WTC11 (cell line): Measurements from ENCODE around the gene CEP72. TPM values are rescaled to one million over a fixed set of nuclear protein-coding genes. Genes with fewer than 3 reads are reported as not detected.

ENCODE experiments used
- ATAC-seq: fragments of 200-7000 bp; cut with Tn5 transposase; 2 replicates; pipeline ENCODE4 v1.10.0; 2021; ENCODE audit warnings: mild to moderate bottlenecking, moderate library complexity
- CTCF ChIA-PET: fragments of 300-600 bp; sonication (Branson Sonifier 250); formaldehyde crosslinking; loops from one replicate; lab custom pipeline; 2021; ENCODE audit warnings: antibody characterized with exemption; lab: Charles Lee
- POLR2A ChIA-PET: fragments of 350-600 bp; sonication (Branson Sonifier 250); formaldehyde crosslinking; loops from one replicate; lab custom pipeline; 2021; ENCODE audit warnings: antibody characterized with exemption; lab: Charles Lee
- DNase-seq: peaks from one replicate; pipeline ENCODE4 v3.0.0; 2021; ENCODE audit warnings: low spot score
- H3K27ac Mint-ChIP-seq: 2 replicates; pipeline ENCODE4 v1.8.0; 2021; ENCODE audit warnings: mixed read lengths
- H3K27me3 Mint-ChIP-seq: 2 replicates; pipeline ENCODE4 v1.8.0; 2021; ENCODE audit warnings: low read depth, mild to moderate bottlenecking, moderate library complexity, mixed read lengths
- H3K36me3 Mint-ChIP-seq: 2 replicates; pipeline ENCODE4 v1.8.0; 2021; ENCODE audit warnings: mixed read lengths
- H3K4me1 Mint-ChIP-seq: 2 replicates; pipeline ENCODE4 v1.8.0; 2022; ENCODE audit warnings: mixed read lengths
- H3K4me3 Mint-ChIP-seq: 2 replicates; pipeline ENCODE4 v1.8.0; 2021; ENCODE audit warnings: mild to moderate bottlenecking, moderate library complexity, mixed read lengths
- H3K9me3 Mint-ChIP-seq: 2 replicates; pipeline ENCODE4 v1.8.0; 2021; ENCODE audit warnings: mixed read lengths
- AR ChIP-seq: fragments of 250-450 bp; sonication (Bioruptor Pico); IDR thresholded peaks from 2 replicates; pipeline ENCODE4 v1.9.0; 2021; ENCODE audit warnings: mild to moderate bottlenecking
- CREB1 ChIP-seq: sonication (generic); formaldehyde crosslinking; IDR thresholded peaks from 2 replicates; pipeline ENCODE4 v1.8.0; 2023; ENCODE audit warnings: mild to moderate bottlenecking, missing genetic modification reagents
- FOXJ3 ChIP-seq: sonication (generic); formaldehyde crosslinking; IDR thresholded peaks from 2 replicates; pipeline ENCODE4 v1.9.0; 2021; ENCODE audit warnings: missing genetic modification reagents, mild to moderate bottlenecking, borderline replicate concordance
- FOXK1 ChIP-seq: sonication (generic); formaldehyde crosslinking; IDR thresholded peaks from 2 replicates; pipeline ENCODE4 v1.8.0; 2022; ENCODE audit warnings: mild to moderate bottlenecking, moderate library complexity, missing genetic modification reagents
- MYBL2 ChIP-seq: sonication (generic); formaldehyde crosslinking; IDR thresholded peaks from 2 replicates; pipeline ENCODE4 v1.8.1; 2023; ENCODE audit warnings: mild to moderate bottlenecking, moderate library complexity, missing genetic modification reagents
- NR1H2 ChIP-seq: sonication (generic); formaldehyde crosslinking; IDR thresholded peaks from 2 replicates; pipeline ENCODE4 v1.9.0; 2021; ENCODE audit warnings: mild to moderate bottlenecking, moderate library complexity, missing genetic modification reagents
- SMAD3 ChIP-seq: sonication (generic); formaldehyde crosslinking; IDR thresholded peaks from 2 replicates; pipeline ENCODE4 v1.8.0; 2022; ENCODE audit warnings: missing genetic modification reagents, mild to moderate bottlenecking, borderline replicate concordance
- SP1 ChIP-seq: sonication (generic); formaldehyde crosslinking; conservative IDR thresholded peaks from 2 replicates; pipeline ENCODE4 v1.8.1; 2022; ENCODE audit warnings: missing genetic modification reagents
- TCF7 ChIP-seq: sonication (generic); formaldehyde crosslinking; IDR thresholded peaks from 2 replicates; pipeline ENCODE4 v1.8.0; 2022; ENCODE audit warnings: mild to moderate bottlenecking, low read depth, missing genetic modification reagents, moderate library complexity
- TEAD4 ChIP-seq: sonication (generic); formaldehyde crosslinking; IDR thresholded peaks from 2 replicates; pipeline ENCODE4 v1.8.0; 2022; ENCODE audit warnings: mild to moderate bottlenecking, missing genetic modification reagents
- ZNF138 ChIP-seq: sonication (generic); formaldehyde crosslinking; conservative IDR thresholded peaks from 2 replicates; pipeline ENCODE4 v1.8.1; 2022; ENCODE audit warnings: mild to moderate bottlenecking, moderate library complexity, missing genetic modification reagents
- ZNF232 ChIP-seq: sonication (generic); formaldehyde crosslinking; IDR thresholded peaks from 2 replicates; pipeline ENCODE4 v1.8.0; 2022; ENCODE audit warnings: mild to moderate bottlenecking, missing genetic modification reagents
- ZNF263 ChIP-seq: sonication (generic); formaldehyde crosslinking; IDR thresholded peaks from 2 replicates; pipeline ENCODE4 v1.8.1; 2022; ENCODE audit warnings: low read depth, mild to moderate bottlenecking, moderate library complexity, missing genetic modification reagents
- ZSCAN18 ChIP-seq: fragments of 250-450 bp; sonication (Bioruptor Pico); IDR thresholded peaks from 2 replicates; pipeline ENCODE4 v2.1.2; 2022; ENCODE audit warnings: mild to moderate bottlenecking, moderate library complexity
- total RNA-seq: library from RNA; stranded (reverse); gene quantifications from 3 replicates; pipeline ENCODE4 v1.2.3, GENCODE V29; 2021
- TF ChIP-seq, protein P1 (sequence below): sonication (generic); formaldehyde crosslinking; IDR thresholded peaks from 2 replicates; pipeline ENCODE4 v1.8.1; 2022; ENCODE audit warnings: missing genetic modification reagents, borderline replicate concordance
- TF ChIP-seq, protein P2 (sequence below): fragments of 250-450 bp; sonication (Bioruptor Pico); IDR thresholded peaks from 2 replicates; pipeline ENCODE4 v1.9.0; 2021; ENCODE audit warnings: mild to moderate bottlenecking
- TF ChIP-seq, protein P3 (sequence below): sonication (generic); formaldehyde crosslinking; IDR thresholded peaks from 2 replicates; pipeline ENCODE4 v1.8.0; 2022; ENCODE audit warnings: mild to moderate bottlenecking, missing genetic modification reagents
- TF ChIP-seq, protein P4 (sequence below): sonication (generic); formaldehyde crosslinking; IDR thresholded peaks from 2 replicates; pipeline ENCODE4 v1.8.0; 2023; ENCODE audit warnings: mild to moderate bottlenecking, missing genetic modification reagents
- TF ChIP-seq, protein P5 (sequence below): fragments of 250-450 bp; sonication (Bioruptor Pico); IDR thresholded peaks from 2 replicates; pipeline ENCODE4 v1.8.0; 2021; ENCODE audit warnings: mild to moderate bottlenecking

CEP72 gene
- total RNA-seq, 1 experiment from 2014 or later, result 26.6 TPM

DNA sequence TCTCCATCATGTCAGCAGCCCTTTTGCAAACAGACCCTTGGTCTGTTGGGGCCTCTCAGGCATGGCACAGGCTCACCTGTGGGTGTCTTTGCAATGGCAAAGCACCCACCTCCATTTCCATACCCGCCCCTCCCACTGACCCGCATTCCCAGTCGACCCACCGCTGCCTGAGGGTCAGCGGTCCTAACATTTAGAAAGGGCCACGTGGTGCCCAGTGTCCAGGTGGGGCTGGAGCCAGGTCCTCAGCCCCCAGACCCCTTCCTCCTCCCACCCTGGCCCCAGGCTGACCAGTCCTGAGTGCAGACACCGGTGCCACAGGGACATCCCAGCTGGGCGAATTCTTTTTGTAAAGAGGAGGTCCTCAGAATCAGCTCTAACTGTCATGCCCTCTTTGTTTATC, 43.3 kb upstream of the CEP72 start (continued):
- TF ChIP-seq NR1H2 (CRISPR knock-in tag) (no peak), ZNF138 (no peak), TCF7 (no peak), FOXK1 (CRISPR knock-in tag) (no peak), ZSCAN18 (CRISPR knock-in tag) (no peak), FOXJ3 (CRISPR knock-in tag) (no peak)

DNA sequence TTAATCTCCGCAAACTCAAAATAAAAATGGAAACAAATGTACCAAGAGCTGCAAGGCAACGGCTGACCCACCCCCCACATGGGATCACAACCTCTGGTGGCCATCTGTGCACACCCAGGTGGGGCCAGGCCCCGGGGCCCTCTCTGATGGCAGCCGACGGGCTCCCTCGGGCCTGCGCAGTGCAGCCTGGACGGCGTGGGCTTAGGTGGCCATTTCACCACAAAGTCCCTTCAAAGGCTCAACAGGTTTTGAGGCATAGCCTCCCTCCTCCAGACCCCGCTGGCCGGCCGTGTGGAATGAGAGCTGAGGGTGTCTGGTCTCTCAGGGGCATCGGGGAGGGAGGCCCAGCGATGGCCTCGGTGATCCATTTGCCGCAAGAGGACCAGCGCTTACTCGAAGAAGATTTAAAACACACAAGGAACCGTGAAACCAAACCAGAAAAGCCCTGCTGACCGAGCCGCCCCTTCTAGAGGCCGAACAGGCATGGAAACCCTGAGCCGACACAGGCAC, 42.7 kb upstream of the CEP72 start:
- TF ChIP-seq, protein P1, sequence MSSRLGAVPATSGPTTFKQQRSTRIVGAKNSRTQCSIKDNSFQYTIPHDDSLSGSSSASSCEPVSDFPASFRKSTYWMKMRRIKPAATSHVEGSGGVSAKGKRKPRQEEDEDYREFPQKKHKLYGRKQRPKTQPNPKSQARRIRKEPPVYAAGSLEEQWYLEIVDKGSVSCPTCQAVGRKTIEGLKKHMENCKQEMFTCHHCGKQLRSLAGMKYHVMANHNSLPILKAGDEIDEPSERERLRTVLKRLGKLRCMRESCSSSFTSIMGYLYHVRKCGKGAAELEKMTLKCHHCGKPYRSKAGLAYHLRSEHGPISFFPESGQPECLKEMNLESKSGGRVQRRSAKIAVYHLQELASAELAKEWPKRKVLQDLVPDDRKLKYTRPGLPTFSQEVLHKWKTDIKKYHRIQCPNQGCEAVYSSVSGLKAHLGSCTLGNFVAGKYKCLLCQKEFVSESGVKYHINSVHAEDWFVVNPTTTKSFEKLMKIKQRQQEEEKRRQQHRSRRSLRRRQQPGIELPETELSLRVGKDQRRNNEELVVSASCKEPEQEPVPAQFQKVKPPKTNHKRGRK (CRISPR knock-in tag), result no peak
- TF ChIP-seq SMAD3 (no peak), SP1 (no peak)
- POLR2A ChIA-PET, result no interaction called here
- CTCF ChIA-PET, result no interaction called here
- Mint-ChIP-seq H3K36me3 (no peaks in the 10 kb centered on the region), H3K27ac (no peak overlapping the region), H3K9me3 (no peaks in the 10 kb centered on the region), H3K4me3 (no peak overlapping the region), H3K27me3 (peaks cover 19% of the 10 kb centered on the region), H3K4me1 (peaks cover 14% of the 10 kb centered on the region)
- no peak for DNase-seq
- no peak for ATAC-seq

GRCh38 chr5:569868-570361, 42.2 kb upstream of the CEP72 start:
- ATAC-seq (no peak), DNase-seq (no peak)
- H3K9me3 Mint-ChIP-seq, result no peaks in the 10 kb centered on the region
- POLR2A ChIA-PET, result no interaction called here
- no peak for TF ChIP-seq TEAD4
- TF ChIP-seq, protein P2, sequence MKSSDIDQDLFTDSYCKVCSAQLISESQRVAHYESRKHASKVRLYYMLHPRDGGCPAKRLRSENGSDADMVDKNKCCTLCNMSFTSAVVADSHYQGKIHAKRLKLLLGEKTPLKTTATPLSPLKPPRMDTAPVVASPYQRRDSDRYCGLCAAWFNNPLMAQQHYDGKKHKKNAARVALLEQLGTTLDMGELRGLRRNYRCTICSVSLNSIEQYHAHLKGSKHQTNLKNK, result no peak
- TF ChIP-seq, protein P3, sequence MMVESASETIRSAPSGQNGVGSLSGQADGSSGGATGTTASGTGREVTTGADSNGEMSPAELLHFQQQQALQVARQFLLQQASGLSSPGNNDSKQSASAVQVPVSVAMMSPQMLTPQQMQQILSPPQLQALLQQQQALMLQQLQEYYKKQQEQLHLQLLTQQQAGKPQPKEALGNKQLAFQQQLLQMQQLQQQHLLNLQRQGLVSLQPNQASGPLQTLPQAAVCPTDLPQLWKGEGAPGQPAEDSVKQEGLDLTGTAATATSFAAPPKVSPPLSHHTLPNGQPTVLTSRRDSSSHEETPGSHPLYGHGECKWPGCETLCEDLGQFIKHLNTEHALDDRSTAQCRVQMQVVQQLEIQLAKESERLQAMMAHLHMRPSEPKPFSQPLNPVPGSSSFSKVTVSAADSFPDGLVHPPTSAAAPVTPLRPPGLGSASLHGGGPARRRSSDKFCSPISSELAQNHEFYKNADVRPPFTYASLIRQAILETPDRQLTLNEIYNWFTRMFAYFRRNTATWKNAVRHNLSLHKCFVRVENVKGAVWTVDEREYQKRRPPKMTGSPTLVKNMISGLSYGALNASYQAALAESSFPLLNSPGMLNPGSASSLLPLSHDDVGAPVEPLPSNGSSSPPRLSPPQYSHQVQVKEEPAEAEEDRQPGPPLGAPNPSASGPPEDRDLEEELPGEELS (CRISPR knock-in tag), result no peak
- TF ChIP-seq FOXJ3 (CRISPR knock-in tag), result no peak
- TF ChIP-seq AR (CRISPR knock-in tag), result no peak
- TF ChIP-seq ZNF263 (CRISPR knock-in tag), result no peak
- TF ChIP-seq, protein P4, sequence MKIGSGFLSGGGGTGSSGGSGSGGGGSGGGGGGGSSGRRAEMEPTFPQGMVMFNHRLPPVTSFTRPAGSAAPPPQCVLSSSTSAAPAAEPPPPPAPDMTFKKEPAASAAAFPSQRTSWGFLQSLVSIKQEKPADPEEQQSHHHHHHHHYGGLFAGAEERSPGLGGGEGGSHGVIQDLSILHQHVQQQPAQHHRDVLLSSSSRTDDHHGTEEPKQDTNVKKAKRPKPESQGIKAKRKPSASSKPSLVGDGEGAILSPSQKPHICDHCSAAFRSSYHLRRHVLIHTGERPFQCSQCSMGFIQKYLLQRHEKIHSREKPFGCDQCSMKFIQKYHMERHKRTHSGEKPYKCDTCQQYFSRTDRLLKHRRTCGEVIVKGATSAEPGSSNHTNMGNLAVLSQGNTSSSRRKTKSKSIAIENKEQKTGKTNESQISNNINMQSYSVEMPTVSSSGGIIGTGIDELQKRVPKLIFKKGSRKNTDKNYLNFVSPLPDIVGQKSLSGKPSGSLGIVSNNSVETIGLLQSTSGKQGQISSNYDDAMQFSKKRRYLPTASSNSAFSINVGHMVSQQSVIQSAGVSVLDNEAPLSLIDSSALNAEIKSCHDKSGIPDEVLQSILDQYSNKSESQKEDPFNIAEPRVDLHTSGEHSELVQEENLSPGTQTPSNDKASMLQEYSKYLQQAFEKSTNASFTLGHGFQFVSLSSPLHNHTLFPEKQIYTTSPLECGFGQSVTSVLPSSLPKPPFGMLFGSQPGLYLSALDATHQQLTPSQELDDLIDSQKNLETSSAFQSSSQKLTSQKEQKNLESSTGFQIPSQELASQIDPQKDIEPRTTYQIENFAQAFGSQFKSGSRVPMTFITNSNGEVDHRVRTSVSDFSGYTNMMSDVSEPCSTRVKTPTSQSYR, result no peak
- TF ChIP-seq, protein P5, sequence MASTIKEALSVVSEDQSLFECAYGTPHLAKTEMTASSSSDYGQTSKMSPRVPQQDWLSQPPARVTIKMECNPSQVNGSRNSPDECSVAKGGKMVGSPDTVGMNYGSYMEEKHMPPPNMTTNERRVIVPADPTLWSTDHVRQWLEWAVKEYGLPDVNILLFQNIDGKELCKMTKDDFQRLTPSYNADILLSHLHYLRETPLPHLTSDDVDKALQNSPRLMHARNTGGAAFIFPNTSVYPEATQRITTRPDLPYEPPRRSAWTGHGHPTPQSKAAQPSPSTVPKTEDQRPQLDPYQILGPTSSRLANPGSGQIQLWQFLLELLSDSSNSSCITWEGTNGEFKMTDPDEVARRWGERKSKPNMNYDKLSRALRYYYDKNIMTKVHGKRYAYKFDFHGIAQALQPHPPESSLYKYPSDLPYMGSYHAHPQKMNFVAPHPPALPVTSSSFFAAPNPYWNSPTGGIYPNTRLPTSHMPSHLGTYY (CRISPR knock-in tag), result no peak
- TF ChIP-seq MYBL2 (CRISPR knock-in tag), result no peak
- TF ChIP-seq CREB1 (CRISPR knock-in tag), result no peak
- no peak for TF ChIP-seq ZNF232 (CRISPR knock-in tag)
- no peak overlapping the region for H3K27ac Mint-ChIP-seq
- no peaks in the 10 kb centered on the region for H3K36me3 Mint-ChIP-seq
- peaks cover 23% of the 10 kb centered on the region for H3K27me3 Mint-ChIP-seq
- CTCF ChIA-PET, result no interaction called here
- no peak overlapping the region for H3K4me3 Mint-ChIP-seq
- peaks cover 14% of the 10 kb centered on the region for H3K4me1 Mint-ChIP-seq
